Measurements from ENCODE around the gene RPP25L. TPM values are rescaled to one million over a fixed set of nuclear protein-coding genes. Genes with fewer than 3 reads are reported as not detected.

Gene RPP25L
- total and polyA plus RNA-seq, 2 of the 4 experiments (the other 2 are of a cell fraction) = 20.4 to 26.3 TPM

DNA sequence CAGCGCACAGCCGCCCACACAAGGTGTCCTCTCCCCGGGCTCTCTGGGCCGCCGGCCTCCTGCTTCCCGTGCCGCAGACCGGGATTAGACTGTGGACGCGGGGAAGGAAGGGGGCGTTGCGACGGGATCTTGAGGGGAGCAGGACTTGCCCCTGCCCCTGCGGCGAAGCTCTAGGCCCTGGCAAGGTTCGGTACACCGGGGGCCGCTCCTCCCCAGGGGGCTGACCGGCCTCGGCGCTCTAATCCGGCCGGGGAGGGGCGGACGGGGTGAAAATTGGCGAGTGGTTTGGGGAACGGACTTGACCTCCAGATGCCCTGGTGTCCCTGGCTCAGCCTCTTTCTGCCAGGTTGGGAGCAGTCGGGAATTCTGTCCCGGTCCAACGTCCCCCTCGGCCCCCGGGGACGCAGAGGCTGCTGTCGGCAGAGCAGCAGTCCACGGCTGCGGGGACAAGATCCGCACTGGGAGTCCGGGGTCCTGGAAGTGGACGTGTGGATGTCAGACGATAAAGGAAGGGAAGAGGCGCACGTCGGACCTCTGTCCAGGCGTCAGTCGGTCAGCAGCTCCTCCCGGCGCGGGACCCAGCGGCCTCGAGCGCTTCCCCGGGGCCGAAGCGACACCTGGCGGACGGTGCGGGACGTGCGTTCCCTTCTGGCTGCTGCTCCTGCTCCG, 20.5 kb downstream of the RPP25L start (continued):
- TF ChIP-seq, protein P1, sequence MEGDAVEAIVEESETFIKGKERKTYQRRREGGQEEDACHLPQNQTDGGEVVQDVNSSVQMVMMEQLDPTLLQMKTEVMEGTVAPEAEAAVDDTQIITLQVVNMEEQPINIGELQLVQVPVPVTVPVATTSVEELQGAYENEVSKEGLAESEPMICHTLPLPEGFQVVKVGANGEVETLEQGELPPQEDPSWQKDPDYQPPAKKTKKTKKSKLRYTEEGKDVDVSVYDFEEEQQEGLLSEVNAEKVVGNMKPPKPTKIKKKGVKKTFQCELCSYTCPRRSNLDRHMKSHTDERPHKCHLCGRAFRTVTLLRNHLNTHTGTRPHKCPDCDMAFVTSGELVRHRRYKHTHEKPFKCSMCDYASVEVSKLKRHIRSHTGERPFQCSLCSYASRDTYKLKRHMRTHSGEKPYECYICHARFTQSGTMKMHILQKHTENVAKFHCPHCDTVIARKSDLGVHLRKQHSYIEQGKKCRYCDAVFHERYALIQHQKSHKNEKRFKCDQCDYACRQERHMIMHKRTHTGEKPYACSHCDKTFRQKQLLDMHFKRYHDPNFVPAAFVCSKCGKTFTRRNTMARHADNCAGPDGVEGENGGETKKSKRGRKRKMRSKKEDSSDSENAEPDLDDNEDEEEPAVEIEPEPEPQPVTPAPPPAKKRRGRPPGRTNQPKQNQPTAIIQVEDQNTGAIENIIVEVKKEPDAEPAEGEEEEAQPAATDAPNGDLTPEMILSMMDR (conservative IDR thresholded peaks at IDR 0.05; ENCODE audit: low read depth, low read length) = peak; percentile 93
- TF ChIP-seq SMC3 (IDR thresholded peaks at IDR 0.05; ENCODE audit: low read depth, low read length) = peak; percentile 97

Data from IMR-90 (cell line).